Endothelial cell of umbilical vein (primary cell): Measurements from ENCODE around the gene MRC2. TPM values are rescaled to one million over a fixed set of nuclear protein-coding genes. Genes with fewer than 3 reads are reported as not detected.

Experiments
- BruUV-seq: library from RNA; stranded (reverse); fragments of 400-500 nt; replicated peaks from 2 replicates; lab custom pipeline; 2021; lab: Mats Ljungman, UMichigan
- CTCF ChIA-PET: fragments of 300-600, 350-600 bp; sonication (Branson Sonifier 250); formaldehyde crosslinking; loops from one replicate; lab custom pipeline; 2021; ENCODE audit warnings: antibody characterized with exemption, inconsistent platforms; lab: Charles Lee
- POLR2A ChIA-PET: fragments of 300-600, 350-600 bp; sonication (Branson Sonifier 250); formaldehyde crosslinking; loops from one replicate; lab custom pipeline; 2021; ENCODE audit warnings: antibody characterized with exemption, inconsistent platforms; lab: Charles Lee
- DNase-seq: peaks from one replicate; pipeline ENCODE4 v3.0.0-alpha.2; 2011; ENCODE audit warnings: low read depth, low spot score
- FAIRE-seq: peaks from 2 replicates; lab custom pipeline; 2011; peaks lifted over from hg19 to GRCh38; lab: Jason Lieb, UNC
- H2AFZ ChIP-seq: 2 replicates; pipeline ENCODE4 v1.6.0; 2012; ENCODE audit warnings: low read depth, low read length, control low read depth, inconsistent platforms
- H3K27ac ChIP-seq: 2 replicates; pipeline ENCODE4 v1.5.1; 2011; ENCODE audit warnings: low read depth, mild to moderate bottlenecking, control low read depth, low read length, moderate library complexity; ENCODE audit not compliant: insufficient read depth
- H3K27me3 ChIP-seq, 2 experiments: 2 replicates each; pipeline versions ENCODE4 v1.6.0 to v1.6.1; 2011; ENCODE audit warnings: low read length in 2 of 2, mixed read lengths in 1 of 2; ENCODE audit not compliant: control insufficient read depth in 2 of 2, insufficient read depth in 2 of 2
- H3K36me3 ChIP-seq, 2 experiments: 2 replicates in 1 of 2; 3 replicates in 1 of 2; pipeline ENCODE4 v1.5.1; 2011; ENCODE audit warnings: low read length in 2 of 2, mild to moderate bottlenecking in 1 of 2, moderate library complexity in 1 of 2; ENCODE audit not compliant: control insufficient read depth in 2 of 2, insufficient read depth in 2 of 2; ENCODE audit errors: extremely low read depth in 1 of 2
- H3K4me1 ChIP-seq: 3 replicates; pipeline ENCODE4 v1.5.1; 2011; ENCODE audit warnings: mild to moderate bottlenecking, low read length; ENCODE audit not compliant: control insufficient read depth, insufficient read depth; ENCODE audit errors: extremely low read depth
- H3K4me2 ChIP-seq: 2 replicates; pipeline ENCODE4 v1.6.1; 2011; ENCODE audit warnings: low read length, control low read depth, mixed read lengths; ENCODE audit not compliant: insufficient read depth
- H3K4me3 ChIP-seq, 3 experiments: fragments of 200-600 bp in 1 of 3; sonication (generic), shearing (Covaris generic) in 1 of 3; replicated peaks in 1 of 3; 2 replicates each; pipeline ENCODE4 v1.5.1; 2011 to 2016; ENCODE audit warnings: control low read depth in 3 of 3, low read length in 3 of 3, mild to moderate bottlenecking in 2 of 3, inconsistent platforms in 1 of 3, low read depth in 1 of 3, moderate library complexity in 1 of 3; ENCODE audit not compliant: insufficient read depth in 1 of 3
- H3K79me2 ChIP-seq: 2 replicates; pipeline ENCODE4 v1.6.0; 2012; ENCODE audit warnings: low read length, inconsistent platforms; ENCODE audit not compliant: control insufficient read depth, insufficient read depth
- H3K9ac ChIP-seq: replicated peaks from 2 replicates; pipeline ENCODE3; 2011; ENCODE audit warnings: low read length, control low read depth; ENCODE audit not compliant: insufficient read depth; ENCODE audit errors: extremely low read depth
- H3K9me1 ChIP-seq: replicated peaks from 3 replicates; pipeline ENCODE4 v1.6.0; 2011; ENCODE audit warnings: mild to moderate bottlenecking, low read length; ENCODE audit not compliant: control insufficient read depth, insufficient read depth; ENCODE audit errors: extremely low read depth
- H3K9me3 ChIP-seq: replicated peaks from 2 replicates; pipeline ENCODE4 v1.5.1; 2012; ENCODE audit warnings: low read length, inconsistent platforms; ENCODE audit not compliant: control insufficient read depth, insufficient read depth
- H4K20me1 ChIP-seq: replicated peaks from 2 replicates; pipeline ENCODE3; 2011; ENCODE audit warnings: mild to moderate bottlenecking, low read length; ENCODE audit not compliant: control insufficient read depth, insufficient read depth; ENCODE audit errors: extremely low read depth
- EZH2 ChIP-seq: IDR thresholded peaks from 2 replicates; pipeline ENCODE4 v1.6.1; 2012; ENCODE audit warnings: borderline replicate concordance, low read depth, mild to moderate bottlenecking, moderate library complexity, low read length, inconsistent platforms; ENCODE audit not compliant: severe bottlenecking
- FOS ChIP-seq: IDR thresholded peaks from 2 replicates; pipeline ENCODE4 v1.6.1; 2011; ENCODE audit warnings: mild to moderate bottlenecking, low read length, moderate library complexity, borderline replicate concordance; ENCODE audit not compliant: insufficient read depth
- GATA2 ChIP-seq: IDR thresholded peaks from 2 replicates; pipeline ENCODE4 v1.7.0; 2011; ENCODE audit warnings: low read depth, mild to moderate bottlenecking, moderate library complexity, mixed read lengths, low read length; ENCODE audit not compliant: insufficient read length, insufficient read depth
- JUN ChIP-seq: IDR thresholded peaks from 2 replicates; pipeline ENCODE4 v1.6.1; 2011; ENCODE audit warnings: borderline replicate concordance, low read depth; ENCODE audit not compliant: insufficient read length, insufficient read depth
- MYC ChIP-seq: IDR thresholded peaks from one replicate; pipeline ENCODE4 v1.6.1; 2011; ENCODE audit warnings: mild to moderate bottlenecking, low read depth, low read length
- POLR2A ChIP-seq: IDR thresholded peaks from 2 replicates; pipeline ENCODE4 v1.6.1; 2012; ENCODE audit warnings: low read depth, mild to moderate bottlenecking, control low read depth, low read length
- POLR2AphosphoS5 ChIP-seq: IDR thresholded peaks from 2 replicates; pipeline ENCODE4 v1.6.1; 2012; ENCODE audit warnings: low read depth, mild to moderate bottlenecking, control low read depth, low read length, moderate library complexity; ENCODE audit not compliant: insufficient read depth
- dilution Hi-C: fragments of 300-500 bp; cut with MboI; formaldehyde crosslinking; loops from one replicate; pipeline ENCODE4 v1.15.0; 2019; ENCODE audit warnings: low sequenced_read_pairs; ENCODE audit not compliant: extremely low pct_ligation_motif_present
- intact Hi-C: fragments of 100-400 bp; cut with micrococcal nuclease; formaldehyde crosslinking; loops from one replicate; pipeline ENCODE4 v1.10.0; 2022
- polyA plus RNA-seq, 4 experiments: library from polyadenylated mRNA; depleted of rRNA in 3 of 4; stranded (reverse) in 3 of 4; unstranded in 1 of 4; fragments of >200 nt; gene quantifications; 2 replicates each; pipeline versions ENCODE4 v1.2.1 to v1.2.3, GENCODE V29; 2011 to 2012; ENCODE audit warnings: missing spikeins in 1 of 4
- total RNA-seq: library from RNA; stranded (reverse); gene quantifications from 2 replicates; pipeline ENCODE4 v1.2.3, GENCODE V29; 2021
- TF ChIP-seq, protein P1 (sequence below): IDR thresholded peaks from 2 replicates; pipeline ENCODE4 v1.6.1; 2011; ENCODE audit not compliant: insufficient read depth, insufficient read length
- TF ChIP-seq, protein P2 (sequence below), 2 donors: IDR thresholded peaks; 1 replicate in 1 of 2; 2 replicates in 1 of 2; pipeline ENCODE4 v1.5.1; 2011; ENCODE audit warnings: low read length in 2 of 2, mild to moderate bottlenecking in 2 of 2, moderate library complexity in 2 of 2, control low read depth in 1 of 2, inconsistent platforms in 1 of 2, low read depth in 1 of 2; ENCODE audit not compliant: insufficient read depth in 1 of 2; ENCODE audit errors: extremely low read depth in 1 of 2

Gene MRC2
- total and polyA plus RNA-seq, 2 donors (not counting 3 experiments of a cell fraction or from before 2014, with no cell fraction given): 30.6 to 52.7 TPM

DNA sequence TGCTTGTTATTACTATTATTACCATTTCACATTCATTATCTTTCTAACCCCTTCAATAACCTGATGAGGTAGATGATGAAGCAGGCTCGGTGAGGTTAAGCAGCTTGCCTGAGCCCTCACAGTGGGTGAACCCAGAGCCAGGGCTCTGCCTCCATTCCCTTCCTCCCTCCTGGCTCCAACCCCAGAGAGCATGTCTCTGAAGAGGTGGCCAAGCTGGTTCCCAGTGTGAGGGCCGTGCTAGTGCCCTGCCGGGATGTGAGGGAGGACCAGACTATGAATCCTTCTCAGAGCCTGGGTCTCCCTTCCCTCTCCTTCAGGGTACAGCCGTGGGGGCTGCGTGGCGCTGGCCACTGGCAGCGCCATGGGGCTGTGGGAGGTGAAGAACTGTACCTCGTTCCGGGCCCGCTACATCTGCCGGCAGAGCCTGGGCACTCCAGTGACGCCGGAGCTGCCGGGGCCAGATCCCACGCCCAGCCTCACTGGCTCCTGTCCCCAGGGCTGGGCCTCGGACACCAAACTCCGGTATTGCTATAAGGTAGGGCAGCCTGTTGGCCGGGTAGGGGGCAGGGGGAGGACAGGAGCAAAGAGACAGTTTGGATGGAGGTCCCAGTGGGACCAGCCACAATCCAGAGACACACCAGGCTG, 49.6 kb downstream of the MRC2 start:
- peaks cover 0 to 5% of the 10 kb centered on the region in 2 experiments for H3K36me3 ChIP-seq
- no peaks in the 10 kb centered on the region for H3K4me1 ChIP-seq
- no TSS peak for BruUV-seq
- no peak overlapping the region for H3K4me2 ChIP-seq
- no peaks in the 10 kb centered on the region for H3K79me2 ChIP-seq
- H3K9me1 ChIP-seq: no peaks in the 10 kb centered on the region
- no peak overlapping the region for H2AFZ ChIP-seq
- no peak overlapping the region for H3K27ac ChIP-seq
- H3K9me3 ChIP-seq: no peaks in the 10 kb centered on the region
- ChIA-PET CTCF (interaction anchor here (1.0 kb wide), 1 partner anchor 124 kb away, joined by 3 read pairs; no protein-coding TSS in a partner anchor), POLR2A (no interaction called here)
- no peak overlapping the region for H3K4me3 ChIP-seq
- intact Hi-C loops: no loop called here
- H3K9ac ChIP-seq: no peak overlapping the region
- dilution Hi-C loops: no loop called here
- FAIRE-seq (no peak), DNase-seq (no peak)
- no peaks in the 10 kb centered on the region for H3K27me3 ChIP-seq
- no peak for TF ChIP-seq EZH2
- TF ChIP-seq, protein P1, sequence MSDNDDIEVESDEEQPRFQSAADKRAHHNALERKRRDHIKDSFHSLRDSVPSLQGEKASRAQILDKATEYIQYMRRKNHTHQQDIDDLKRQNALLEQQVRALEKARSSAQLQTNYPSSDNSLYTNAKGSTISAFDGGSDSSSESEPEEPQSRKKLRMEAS: no peak
- TF ChIP-seq, protein P2, sequence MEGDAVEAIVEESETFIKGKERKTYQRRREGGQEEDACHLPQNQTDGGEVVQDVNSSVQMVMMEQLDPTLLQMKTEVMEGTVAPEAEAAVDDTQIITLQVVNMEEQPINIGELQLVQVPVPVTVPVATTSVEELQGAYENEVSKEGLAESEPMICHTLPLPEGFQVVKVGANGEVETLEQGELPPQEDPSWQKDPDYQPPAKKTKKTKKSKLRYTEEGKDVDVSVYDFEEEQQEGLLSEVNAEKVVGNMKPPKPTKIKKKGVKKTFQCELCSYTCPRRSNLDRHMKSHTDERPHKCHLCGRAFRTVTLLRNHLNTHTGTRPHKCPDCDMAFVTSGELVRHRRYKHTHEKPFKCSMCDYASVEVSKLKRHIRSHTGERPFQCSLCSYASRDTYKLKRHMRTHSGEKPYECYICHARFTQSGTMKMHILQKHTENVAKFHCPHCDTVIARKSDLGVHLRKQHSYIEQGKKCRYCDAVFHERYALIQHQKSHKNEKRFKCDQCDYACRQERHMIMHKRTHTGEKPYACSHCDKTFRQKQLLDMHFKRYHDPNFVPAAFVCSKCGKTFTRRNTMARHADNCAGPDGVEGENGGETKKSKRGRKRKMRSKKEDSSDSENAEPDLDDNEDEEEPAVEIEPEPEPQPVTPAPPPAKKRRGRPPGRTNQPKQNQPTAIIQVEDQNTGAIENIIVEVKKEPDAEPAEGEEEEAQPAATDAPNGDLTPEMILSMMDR (IDR thresholded peaks at IDR 0.05; ENCODE audit: extremely low read depth in 1 of 2, insufficient read depth in 1 of 2, low read depth in 1 of 2, low read length in 2 of 2): no peak
- TF ChIP-seq JUN: no peak
- TF ChIP-seq MYC: no peak
- TF ChIP-seq POLR2A: no peak
- no peak for TF ChIP-seq FOS
- no peak for TF ChIP-seq GATA2
- no peak for TF ChIP-seq POLR2AphosphoS5
- H4K20me1 ChIP-seq: no peaks in the 10 kb centered on the region
